Measurements from ENCODE around the gene LDLRAP1. TPM values are rescaled to one million over a fixed set of nuclear protein-coding genes. Genes with fewer than 3 reads are reported as not detected.

The LDLRAP1 gene
- total RNA-seq, 1 donor: 18.5 TPM

GRCh38 chr1:25607123-25607522, 63.7 kb downstream of the LDLRAP1 start:
- no peak for TF ChIP-seq CTCF (IDR thresholded peaks at IDR 0.05; ENCODE audit: extremely low read depth, low read depth, low read length)
- no peak overlapping the region for H2AFZ ChIP-seq (ENCODE audit: low read length)
- DNase-seq (ENCODE audit: insufficient read length, low spot score, missing footprints): no peak
- no peak overlapping the region for H3K4me3 ChIP-seq (ENCODE audit: insufficient read depth, low read length)
- no peak overlapping the region for H3K27ac ChIP-seq (ENCODE audit: low read depth, low read length)
- H3K27me3 ChIP-seq (ENCODE audit: insufficient read depth, low read length): peaks cover 36% of the 10 kb centered on the region
- no peaks in the 10 kb centered on the region for H3K36me3 ChIP-seq (ENCODE audit: insufficient read depth, low read length)
- H3K79me2 ChIP-seq (ENCODE audit: insufficient read depth, low read length): no peaks in the 10 kb centered on the region
- no peaks in the 10 kb centered on the region for H4K20me1 ChIP-seq (ENCODE audit: insufficient read depth, low read length)
- no peaks in the 10 kb centered on the region for H3K4me1 ChIP-seq (ENCODE audit: insufficient read depth, low read length)
- no peaks in the 10 kb centered on the region for H3K9me3 ChIP-seq (ENCODE audit: low read depth, low read length)
- H3K4me2 ChIP-seq (ENCODE audit: insufficient read depth, low read length): no peak overlapping the region

GRCh38 chr1:25608488-25609178, 65.2 kb downstream of the LDLRAP1 start:
- Histone ChIP-seq H3K27ac (ENCODE audit: low read depth, low read length) (no peak overlapping the region), H3K79me2 (ENCODE audit: insufficient read depth, low read length) (no peaks in the 10 kb centered on the region), H3K4me2 (ENCODE audit: insufficient read depth, low read length) (peak overlapping the region; percentile 84), H3K36me3 (ENCODE audit: insufficient read depth, low read length) (no peaks in the 10 kb centered on the region), H3K4me3 (ENCODE audit: insufficient read depth, low read length) (peak overlapping the region; percentile 49), H3K27me3 (ENCODE audit: insufficient read depth, low read length) (peaks cover 50% of the 10 kb centered on the region), H3K4me1 (ENCODE audit: insufficient read depth, low read length) (no peaks in the 10 kb centered on the region), H3K9me3 (ENCODE audit: low read depth, low read length) (no peaks in the 10 kb centered on the region), H4K20me1 (ENCODE audit: insufficient read depth, low read length) (no peaks in the 10 kb centered on the region), H2AFZ (ENCODE audit: low read length) (peak overlapping the region; percentile 76)
- DNase-seq (ENCODE audit: insufficient read length, low spot score, missing footprints): peak; percentile 97
- TF ChIP-seq CTCF (IDR thresholded peaks at IDR 0.05; ENCODE audit: extremely low read depth, low read depth, low read length): peak; percentile 59

- Histone ChIP-seq H4K20me1 (ENCODE audit: insufficient read depth, low read length) (no peaks in the 10 kb centered on the region), H3K4me2 (ENCODE audit: insufficient read depth, low read length) (no peak overlapping the region), H3K79me2 (ENCODE audit: insufficient read depth, low read length) (no peaks in the 10 kb centered on the region), H3K27ac (ENCODE audit: low read depth, low read length) (no peak overlapping the region), H3K36me3 (ENCODE audit: insufficient read depth, low read length) (no peaks in the 10 kb centered on the region), H2AFZ (ENCODE audit: low read length) (no peak overlapping the region), H3K9me3 (ENCODE audit: low read depth, low read length) (no peaks in the 10 kb centered on the region), H3K27me3 (ENCODE audit: insufficient read depth, low read length) (peaks cover 54% of the 10 kb centered on the region), H3K4me3 (ENCODE audit: insufficient read depth, low read length) (no peak overlapping the region), H3K4me1 (ENCODE audit: insufficient read depth, low read length) (no peaks in the 10 kb centered on the region)
- no peak for DNase-seq (ENCODE audit: insufficient read length, low spot score, missing footprints)
- TF ChIP-seq CTCF (IDR thresholded peaks at IDR 0.05; ENCODE audit: extremely low read depth, low read depth, low read length): no peak
Measured at GRCh38 chr1:25609921-25610320, 66.5 kb downstream of the LDLRAP1 start.

GRCh38 chr1:25610822-25611630, 67.6 kb downstream of the LDLRAP1 start:
- DNase-seq (ENCODE audit: insufficient read length, low spot score, missing footprints): no peak
- Histone ChIP-seq H2AFZ (ENCODE audit: low read length) (no peak overlapping the region), H3K36me3 (ENCODE audit: insufficient read depth, low read length) (no peaks in the 10 kb centered on the region), H3K27me3 (ENCODE audit: insufficient read depth, low read length) (peaks cover 51% of the 10 kb centered on the region), H3K79me2 (ENCODE audit: insufficient read depth, low read length) (no peaks in the 10 kb centered on the region), H3K9me3 (ENCODE audit: low read depth, low read length) (no peaks in the 10 kb centered on the region), H3K4me1 (ENCODE audit: insufficient read depth, low read length) (peaks cover 4% of the 10 kb centered on the region), H4K20me1 (ENCODE audit: insufficient read depth, low read length) (no peaks in the 10 kb centered on the region), H3K27ac (ENCODE audit: low read depth, low read length) (no peak overlapping the region), H3K4me2 (ENCODE audit: insufficient read depth, low read length) (no peak overlapping the region), H3K4me3 (ENCODE audit: insufficient read depth, low read length) (no peak overlapping the region)
- peak; percentile 59 for TF ChIP-seq CTCF (IDR thresholded peaks at IDR 0.05; ENCODE audit: extremely low read depth, low read depth, low read length)
